Natural killer cell treated with Interleukin-12 subunit alpha and Interleukin-12 subunit beta and Interleukin-15 and Interleukin-18, amount 100 ng/mL, for 72 hours (primary cell): ENCODE data around the gene SPATA24. TPM values are rescaled to one million over a fixed set of nuclear protein-coding genes. Genes with fewer than 3 reads are reported as not detected.
A peak's percentile ranks its signal among the peaks of the same experiment; 100 is the strongest.

Experiments used
- ATAC-seq, 2 donors: fragments of 150-1000 bp; cut with Tn5 transposase in 1 of 2; sonication (Bioruptor Pico), chemical (Tn5 transposase) in 1 of 2; 2 replicates each; pipeline ENCODE4 v1.10.0; 2021
- DNase-seq: peaks from one replicate; pipeline ENCODE4 v3.0.0; 2022; ENCODE audit warnings: low spot score
- H3K27ac Mint-ChIP-seq, 2 donors: 1 replicate in 1 of 2; 2 replicates in 1 of 2; pipeline ENCODE4 v1.8.0; 2022; ENCODE audit warnings: mixed read lengths in 2 of 2, mild to moderate bottlenecking in 1 of 2, moderate library complexity in 1 of 2
- H3K27me3 Mint-ChIP-seq, 2 donors: 1 replicate in 1 of 2; 2 replicates in 1 of 2; pipeline ENCODE4 v1.8.0; 2022; ENCODE audit warnings: mixed read lengths in 2 of 2
- H3K36me3 Mint-ChIP-seq: one replicate; pipeline ENCODE4 v1.8.0; 2022; ENCODE audit warnings: mixed read lengths
- H3K4me1 Mint-ChIP-seq, 2 donors: 1 replicate in 1 of 2; 2 replicates in 1 of 2; pipeline ENCODE4 v1.8.0; 2022; ENCODE audit warnings: low read depth in 2 of 2, mixed read lengths in 2 of 2, mild to moderate bottlenecking in 1 of 2
- H3K4me3 Mint-ChIP-seq: one replicate; pipeline ENCODE4 v1.8.0; 2022; ENCODE audit warnings: mixed read lengths
- H3K9me3 Mint-ChIP-seq: 2 replicates; pipeline ENCODE4 v1.8.0; 2022; ENCODE audit warnings: mixed read lengths
- total RNA-seq, 2 donors: library from RNA; stranded (reverse); gene quantifications; one replicate each; pipeline ENCODE4 v1.2.3, GENCODE V29; 2022

The SPATA24 gene
- total RNA-seq, 2 donors from 2014 or later = 6.4 to 7.2 TPM

DNA sequence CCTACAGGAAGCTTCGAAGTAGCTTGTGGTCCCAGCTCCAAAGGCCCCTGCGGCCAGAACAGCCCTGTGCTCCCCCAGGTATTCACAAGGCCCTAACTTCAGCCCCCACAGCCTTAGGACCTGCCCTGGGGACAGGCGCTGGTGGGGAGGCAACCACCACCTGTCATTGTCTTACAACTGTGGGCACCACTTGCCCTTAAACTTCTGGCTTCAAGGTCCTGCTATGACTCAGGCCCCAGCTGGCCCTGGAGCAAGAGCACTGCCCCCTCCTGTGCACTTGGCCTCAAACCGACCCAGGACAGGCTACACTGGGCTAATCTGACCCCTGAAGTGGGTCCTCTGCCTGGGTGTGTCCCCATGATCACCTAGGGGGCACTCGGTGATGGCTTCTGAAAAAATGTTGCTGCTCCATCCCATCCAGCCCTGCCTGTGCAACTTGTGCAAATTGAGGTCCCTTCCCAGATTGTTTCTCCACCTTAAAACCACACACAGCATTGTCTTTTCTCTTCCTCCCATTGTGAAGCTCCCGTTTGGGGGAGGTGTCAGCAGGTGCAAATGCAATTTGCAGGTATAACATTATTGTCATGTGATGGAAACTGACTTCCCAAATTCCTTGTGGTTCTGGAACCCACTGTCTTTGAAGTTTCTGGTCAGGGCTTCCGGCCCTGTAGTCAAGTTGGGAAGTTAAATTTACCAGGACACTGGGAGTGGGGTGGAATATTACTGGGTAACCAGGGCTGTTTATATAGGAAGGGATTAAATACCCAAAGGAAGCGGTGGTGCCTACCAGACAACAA lies 7.8 kb downstream of the SPATA24 start:
- H3K4me1 Mint-ChIP-seq = peaks cover 33 to 37% of the 10 kb centered on the region in 2 donors
- DNase-seq (no peak), ATAC-seq (no peak)
- H3K9me3 Mint-ChIP-seq = no peaks in the 10 kb centered on the region
- peak overlapping the region; percentile 42 for H3K4me3 Mint-ChIP-seq
- H3K27me3 Mint-ChIP-seq = no peaks in the 10 kb centered on the region
- no peaks in the 10 kb centered on the region for H3K36me3 Mint-ChIP-seq
- H3K27ac Mint-ChIP-seq = peak overlapping the region in 1 of 2 donors; percentile 17

DNA sequence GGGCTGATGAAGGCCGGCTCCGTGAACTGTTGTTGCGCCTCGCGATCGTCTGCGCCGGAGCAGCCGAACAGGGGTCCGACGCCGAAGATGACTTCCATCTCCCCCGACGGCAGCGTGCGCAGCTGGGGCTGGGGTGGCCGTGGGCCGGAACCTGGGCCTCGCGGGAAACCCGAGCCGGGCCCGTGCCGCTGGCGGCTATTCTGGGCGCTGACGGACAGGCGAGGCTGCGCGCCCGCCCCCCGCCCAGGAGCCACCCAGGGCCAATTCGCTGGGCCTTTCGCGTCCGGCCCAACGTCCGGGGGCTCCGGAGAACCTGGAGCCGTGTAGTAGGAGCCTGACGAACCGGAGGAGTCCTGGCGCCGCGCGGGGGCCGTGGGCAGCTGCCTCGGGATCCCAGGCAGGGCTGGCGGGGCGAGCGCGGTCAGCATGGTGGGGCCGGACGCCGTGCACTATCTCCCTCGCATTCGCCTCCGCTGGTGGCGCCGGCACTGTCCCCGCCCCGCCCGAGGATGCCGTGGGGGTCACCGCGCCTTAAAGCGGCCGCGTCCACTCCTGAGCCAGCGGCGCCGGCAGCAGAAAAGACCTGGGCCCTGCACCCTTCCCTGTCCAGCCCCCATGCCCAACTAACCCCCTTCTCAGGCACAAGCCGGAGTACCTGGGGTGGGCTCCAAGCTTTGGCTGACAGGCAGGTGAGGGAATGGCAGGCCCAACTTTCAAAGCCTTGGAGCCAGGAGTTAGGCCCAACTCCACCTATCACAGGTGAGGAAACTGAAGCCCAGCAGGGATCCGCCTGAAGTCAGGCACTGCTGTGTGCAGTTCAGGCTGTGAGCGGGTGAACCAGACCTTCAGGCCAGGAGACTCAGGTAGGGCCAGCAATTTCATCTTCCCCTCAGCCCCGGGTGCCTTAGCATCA lies 9.0 kb downstream of the SPATA24 start, which contains the start of gene PROB1:
TSS of gene PROB1 (minus strand) at position 451 of the 913 bp plus-strand sequence. CDS start at position 428, 23 bp downstream.
- H3K27ac Mint-ChIP-seq = peak within 1 kb of the TSS in 1 of 2 donors; percentile 17
- DNase-seq = no peak
- H3K27me3 Mint-ChIP-seq = no peaks in the 10 kb centered on the region
- no peaks in the 10 kb centered on the region for H3K9me3 Mint-ChIP-seq
- peaks cover 43 to 47% of the 10 kb centered on the region in 2 donors for H3K4me1 Mint-ChIP-seq
- H3K36me3 Mint-ChIP-seq = no peaks in the 10 kb centered on the region
- no peak for ATAC-seq
- H3K4me3 Mint-ChIP-seq = peak within 1 kb of the TSS; percentile 97

DNA sequence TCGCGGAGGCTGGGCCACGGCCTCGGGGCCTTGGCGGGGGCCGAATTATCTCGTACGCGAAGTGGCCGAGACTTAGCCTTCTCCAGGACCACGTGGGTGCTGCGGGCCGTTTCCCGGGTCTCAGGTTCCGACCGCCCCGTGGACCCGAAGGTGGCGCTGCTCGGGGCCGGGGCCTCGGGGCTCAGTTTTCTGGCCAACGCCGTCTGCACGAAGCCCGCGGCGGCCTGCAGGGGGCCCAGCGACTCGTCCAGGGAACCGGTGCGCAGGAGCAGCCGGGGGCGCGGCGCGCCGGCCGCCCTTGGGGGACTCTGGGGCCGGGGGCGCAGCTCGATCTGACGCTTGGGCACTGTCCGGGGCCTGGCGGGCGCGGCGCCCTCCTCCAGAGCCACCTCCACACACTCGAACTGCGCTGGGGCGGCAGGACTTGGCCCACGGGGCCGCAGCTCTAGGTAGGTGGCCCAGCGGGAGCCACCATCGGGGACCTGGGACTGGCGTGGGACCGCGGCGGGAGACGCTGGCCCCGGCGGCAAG lies 9.7 kb downstream of the SPATA24 start:
- no peak for DNase-seq
- H3K27ac Mint-ChIP-seq = no peak overlapping the region
- H3K4me3 Mint-ChIP-seq = peak overlapping the region; percentile 97
- H3K36me3 Mint-ChIP-seq = no peaks in the 10 kb centered on the region
- H3K27me3 Mint-ChIP-seq = no peaks in the 10 kb centered on the region
- no peak for ATAC-seq
- H3K9me3 Mint-ChIP-seq = no peaks in the 10 kb centered on the region
- peaks cover 43 to 47% of the 10 kb centered on the region in 2 donors for H3K4me1 Mint-ChIP-seq

DNA sequence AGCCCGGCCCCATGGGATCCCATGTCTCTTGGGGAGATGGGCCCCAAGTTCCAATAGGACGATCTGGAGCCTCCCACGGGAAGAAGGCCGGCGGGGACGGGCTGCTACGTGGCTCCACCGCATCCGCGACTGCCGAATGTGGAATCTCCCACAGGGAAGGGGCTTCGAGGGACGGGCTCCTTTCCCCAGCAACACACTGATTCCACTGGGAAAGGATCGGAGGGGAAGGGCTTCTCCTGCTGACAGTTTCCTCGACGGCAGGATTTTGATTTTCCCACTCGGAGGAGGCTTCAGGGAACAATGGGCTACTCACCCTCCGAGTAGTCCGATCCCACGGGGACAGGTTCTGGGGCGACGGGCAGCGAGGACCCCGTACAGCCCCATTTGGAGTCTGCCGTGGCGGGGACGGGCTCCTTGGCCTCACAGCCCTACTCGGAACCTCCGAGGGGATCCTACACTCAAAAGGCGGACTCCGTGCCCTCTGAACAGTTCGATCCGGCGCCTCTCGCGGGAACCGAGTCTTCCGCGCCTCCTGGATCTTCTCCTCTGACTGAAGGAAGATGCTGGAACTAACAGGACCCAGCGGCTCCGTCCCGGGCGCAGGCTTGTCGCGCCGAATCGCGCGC lies 10.3 kb downstream of the SPATA24 start:
- Mint-ChIP-seq H3K27me3 (no peaks in the 10 kb centered on the region), H3K4me3 (peak overlapping the region; percentile 97), H3K36me3 (no peaks in the 10 kb centered on the region), H3K27ac (peak overlapping the region; percentile 85 to 88), H3K4me1 (peaks cover 44 to 47% of the 10 kb centered on the region in 2 donors), H3K9me3 (no peaks in the 10 kb centered on the region)
- DNase-seq (no peak), ATAC-seq (no peak)

DNA sequence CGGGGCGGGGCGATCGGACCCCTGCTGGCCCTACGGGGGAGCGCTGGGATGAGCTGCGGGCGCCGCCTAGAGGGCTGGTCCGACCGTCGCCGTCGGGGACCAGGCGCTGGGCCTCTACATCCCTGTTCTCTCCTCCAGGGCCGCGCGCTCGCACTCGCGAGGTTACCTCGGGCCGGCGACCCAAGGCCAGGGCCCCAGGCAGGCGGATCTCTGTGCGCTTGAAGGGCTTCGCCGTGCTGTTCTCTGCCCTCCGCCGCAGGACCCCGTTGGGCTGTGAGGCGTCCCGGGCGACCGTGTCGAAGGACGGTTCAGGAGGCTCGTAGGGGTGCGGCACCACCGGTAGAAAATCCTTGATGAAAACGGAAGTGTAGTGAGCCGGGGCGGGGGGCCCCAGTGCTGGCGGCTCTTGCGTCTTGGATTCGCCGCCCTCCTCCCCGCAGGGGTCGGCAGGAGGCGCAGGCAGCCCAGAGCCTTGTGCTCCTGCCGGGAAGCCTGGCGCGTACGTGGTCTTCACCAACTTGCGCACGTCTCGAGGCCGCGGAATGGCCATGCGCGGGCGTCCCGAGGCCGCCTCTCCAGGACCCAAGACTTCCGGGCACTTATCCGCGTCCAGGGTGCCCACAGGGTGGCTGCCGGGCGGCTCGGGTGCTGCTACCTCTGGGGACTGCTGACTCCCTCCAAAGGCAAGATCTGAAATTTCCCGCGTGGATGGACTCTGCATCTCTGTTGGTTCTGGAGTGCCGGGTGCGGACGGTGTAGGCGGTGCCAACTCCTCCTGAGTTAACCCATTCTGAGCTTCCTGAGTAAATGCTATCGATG lies 11.0 kb downstream of the SPATA24 start:
- Mint-ChIP-seq H3K36me3 (no peaks in the 10 kb centered on the region), H3K4me3 (peak overlapping the region; percentile 97), H3K27me3 (no peaks in the 10 kb centered on the region), H3K27ac (peak overlapping the region; percentile 85 to 88), H3K9me3 (no peaks in the 10 kb centered on the region), H3K4me1 (peaks cover 46% of the 10 kb centered on the region in 2 donors)
- ATAC-seq = peak; percentile 81 to 86
- peak; percentile 91 for DNase-seq

DNA sequence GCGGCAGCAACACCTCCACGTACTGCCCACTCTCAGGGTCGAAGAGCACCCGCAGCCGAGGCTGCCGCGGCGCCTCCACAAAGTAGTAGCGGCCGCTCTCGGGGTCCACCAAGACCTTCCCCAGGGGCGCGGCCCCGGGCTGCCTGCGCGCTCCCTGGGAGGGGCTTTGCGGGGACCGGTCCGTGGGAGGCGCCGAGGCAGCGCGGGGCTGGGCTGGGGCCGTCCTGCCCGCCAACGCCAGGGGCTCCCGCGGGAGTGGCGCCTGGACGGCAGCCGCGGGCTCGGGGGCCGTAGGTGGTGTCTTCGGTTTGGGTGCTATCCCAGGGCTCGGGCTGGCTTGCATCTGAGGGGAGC lies 11.6 kb downstream of the SPATA24 start:
- Mint-ChIP-seq H3K27me3 (no peaks in the 10 kb centered on the region), H3K4me1 (peaks cover 43 to 44% of the 10 kb centered on the region in 2 donors), H3K27ac (peak overlapping the region; percentile 85 to 100), H3K9me3 (no peaks in the 10 kb centered on the region), H3K36me3 (no peaks in the 10 kb centered on the region), H3K4me3 (peak overlapping the region; percentile 97)
- ATAC-seq (no peak), DNase-seq (no peak)

DNA sequence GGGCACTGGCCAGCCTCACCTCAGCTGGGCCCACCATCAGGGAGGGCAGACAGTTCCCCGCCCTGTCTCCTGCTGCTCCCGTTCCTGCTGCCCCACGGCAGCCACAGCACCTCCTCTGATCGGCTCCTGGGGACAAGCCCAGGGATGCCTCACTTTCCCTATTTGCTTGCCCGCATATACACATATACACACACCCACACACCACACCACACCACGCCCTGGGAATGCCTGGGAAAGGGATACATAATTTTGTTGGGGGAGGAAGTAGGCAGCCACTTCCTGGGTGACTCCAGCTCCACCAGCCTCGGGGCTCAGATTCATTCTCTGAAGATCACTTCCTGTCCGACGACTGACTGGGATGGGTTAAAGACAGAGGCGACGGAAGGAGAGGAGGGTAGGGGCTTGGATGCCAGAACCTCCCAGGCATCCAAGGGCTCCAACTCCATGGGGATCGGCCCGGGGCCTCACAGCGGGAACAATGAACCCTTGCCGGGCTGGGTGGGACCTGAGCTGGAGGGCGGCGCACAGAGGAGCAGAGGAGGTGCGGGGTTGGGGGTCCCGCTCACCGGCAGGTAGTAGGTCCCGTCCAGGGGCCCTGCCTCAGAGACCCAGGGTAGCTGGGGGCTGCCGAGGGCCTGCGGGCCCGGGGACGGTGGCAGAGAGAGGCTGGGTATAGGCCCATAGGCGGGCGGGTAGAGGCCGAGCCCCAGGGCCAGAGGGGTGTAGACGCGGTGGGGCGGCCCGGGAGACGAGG lies 12.1 kb downstream of the SPATA24 start:
- no peak for DNase-seq
- no peaks in the 10 kb centered on the region for H3K9me3 Mint-ChIP-seq
- H3K27me3 Mint-ChIP-seq = no peaks in the 10 kb centered on the region
- H3K4me1 Mint-ChIP-seq = peaks cover 39 to 44% of the 10 kb centered on the region in 2 donors
- no peaks in the 10 kb centered on the region for H3K36me3 Mint-ChIP-seq
- H3K4me3 Mint-ChIP-seq = peak overlapping the region; percentile 97
- H3K27ac Mint-ChIP-seq = peak overlapping the region; percentile 97 to 100
- peak; percentile 0 to 3 for ATAC-seq

DNA sequence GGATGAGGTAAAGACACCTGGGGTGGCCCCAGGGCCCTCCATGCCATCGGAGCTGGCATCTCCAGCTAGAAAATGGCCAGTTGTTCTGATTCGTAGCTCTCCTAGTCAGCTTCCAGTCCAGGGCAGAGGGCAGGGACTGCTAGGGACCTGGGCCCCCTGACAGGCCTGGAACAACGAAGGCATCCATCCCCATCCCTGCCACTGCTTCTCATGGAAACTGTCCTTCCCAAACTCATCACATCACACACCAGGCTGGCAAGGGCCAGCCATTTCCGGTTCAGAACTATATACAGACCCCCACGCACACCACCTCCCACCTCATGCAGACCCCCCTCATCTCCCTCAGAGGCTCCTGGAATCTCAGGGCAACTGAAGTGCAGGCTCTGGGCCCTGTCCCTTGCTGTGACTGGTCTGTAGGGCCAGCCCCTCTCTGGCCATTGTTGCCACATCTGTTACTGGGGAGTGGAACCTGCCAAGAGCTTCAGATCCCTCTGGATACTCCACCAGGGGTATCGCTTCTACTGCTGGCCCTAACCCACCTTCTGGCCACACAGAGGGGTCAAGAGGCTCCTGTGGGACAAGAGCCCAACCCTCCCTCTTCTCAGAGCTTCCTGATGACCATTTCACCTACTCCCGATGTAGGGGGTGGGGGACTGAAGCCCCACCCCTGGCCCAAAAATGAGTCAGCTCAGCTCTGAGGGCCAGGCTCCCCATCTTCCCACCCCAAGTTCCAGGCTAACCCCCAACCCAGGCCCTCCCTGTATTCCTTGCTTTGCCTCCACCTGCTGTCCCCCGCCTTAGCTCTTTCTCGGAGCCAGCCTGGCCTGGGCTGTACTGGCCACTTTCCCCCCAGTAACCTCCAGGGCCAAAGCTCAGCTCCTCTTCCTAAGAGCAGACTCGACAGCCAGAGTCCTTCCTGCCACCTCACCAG lies 13.0 kb downstream of the SPATA24 start:
- Mint-ChIP-seq H3K36me3 (no peaks in the 10 kb centered on the region), H3K27ac (peak overlapping the region; percentile 97 to 100)

DNA sequence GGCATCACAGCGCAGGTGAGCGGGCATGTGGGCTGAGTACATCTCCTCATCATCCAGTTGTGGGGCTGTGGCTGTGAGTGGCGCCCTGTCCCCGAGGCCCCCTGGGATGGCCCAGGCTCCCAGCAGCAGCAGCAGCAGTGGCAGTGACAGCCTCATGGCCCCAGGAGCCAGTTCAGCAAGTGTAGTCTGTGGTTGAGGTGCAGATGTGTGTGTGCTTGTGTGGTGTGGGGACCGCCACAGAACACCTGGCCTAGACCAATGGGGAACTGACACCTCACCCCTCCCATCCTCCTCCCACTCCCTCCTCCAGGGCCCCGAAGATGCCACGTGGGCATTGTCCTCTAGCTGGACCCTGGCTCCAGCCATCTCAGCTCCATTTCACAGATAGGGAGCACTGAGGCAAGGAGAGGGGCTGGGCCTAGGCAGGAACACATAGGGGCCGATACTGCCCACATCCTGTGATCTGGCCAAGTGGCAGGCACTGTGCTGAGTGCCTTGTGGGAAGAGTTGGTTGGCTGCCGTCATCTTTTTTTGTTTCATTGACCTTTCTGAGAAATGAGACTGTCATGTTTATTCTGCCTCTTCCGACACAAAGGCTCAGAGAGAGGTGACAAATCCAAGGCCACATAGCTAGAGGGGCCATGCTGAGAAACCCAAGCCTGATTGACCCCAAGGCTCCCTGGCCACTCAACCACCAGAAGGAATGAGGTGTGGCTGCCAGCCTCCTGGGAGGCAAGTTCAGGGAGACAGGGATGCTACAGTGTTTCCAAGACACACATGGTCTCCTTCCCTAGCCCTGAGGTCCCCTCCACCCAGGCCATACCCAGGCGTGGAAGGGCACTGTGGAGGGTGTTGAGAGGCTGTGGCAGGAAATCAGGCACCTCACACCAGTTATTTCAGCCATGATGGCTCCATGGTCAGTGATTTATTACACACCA lies 13.9 kb downstream of the SPATA24 start, which contains the start of gene MZB1:
TSS of gene MZB1 (minus strand) at position 213 of the 938 bp plus-strand sequence. CDS start at position 156, 57 bp downstream.
- no peaks in the 10 kb centered on the region for H3K36me3 Mint-ChIP-seq
- no peaks in the 10 kb centered on the region for H3K9me3 Mint-ChIP-seq
- peak within 1 kb of the TSS; percentile 97 for H3K4me3 Mint-ChIP-seq
- ATAC-seq (peak; percentile 79 to 83), DNase-seq (peak; percentile 86)
- H3K27ac Mint-ChIP-seq = peak within 1 kb of the TSS; percentile 97 to 100
- peaks cover 50 to 58% of the 10 kb centered on the region in 2 donors for H3K4me1 Mint-ChIP-seq
- H3K27me3 Mint-ChIP-seq = no peaks in the 10 kb centered on the region

More for the DNA sequence above, 13.0 kb downstream of the SPATA24 start:
- DNase-seq (no peak), ATAC-seq (no peak)
- H3K9me3 Mint-ChIP-seq = no peaks in the 10 kb centered on the region
- no peaks in the 10 kb centered on the region for H3K27me3 Mint-ChIP-seq
- peak overlapping the region; percentile 97 for H3K4me3 Mint-ChIP-seq
- H3K4me1 Mint-ChIP-seq = peaks cover 40 to 49% of the 10 kb centered on the region in 2 donors

DNA sequence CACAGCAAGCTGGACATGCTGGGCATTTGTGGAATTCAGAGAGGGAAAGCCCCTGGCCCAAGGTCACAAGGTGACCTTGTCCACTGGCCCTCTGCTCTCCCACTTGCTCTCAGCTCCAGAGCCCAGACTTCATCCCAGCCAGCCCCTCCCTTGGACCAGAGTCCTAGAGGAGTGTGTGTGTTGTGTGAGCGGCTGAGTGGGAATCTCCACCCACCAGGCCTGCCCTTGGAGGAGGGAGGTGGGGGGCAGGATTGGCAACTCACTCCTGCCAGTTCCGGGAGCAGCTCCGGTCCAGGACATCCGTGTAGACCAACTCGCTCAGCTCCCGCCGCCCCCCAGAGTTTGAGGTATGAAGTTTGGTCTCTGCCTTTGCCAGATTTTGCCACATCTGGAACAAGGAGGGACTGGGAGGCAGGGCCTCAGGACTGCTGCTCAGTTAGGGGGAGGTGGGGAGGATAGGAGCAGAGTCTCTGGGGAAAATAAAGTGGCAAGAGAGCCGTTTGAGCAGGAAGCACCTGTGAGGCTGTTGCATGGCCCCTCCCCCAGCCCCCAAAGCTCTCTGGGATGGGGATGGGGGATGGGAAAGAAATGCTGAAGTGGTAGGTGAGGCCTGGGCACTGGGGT lies 15.6 kb downstream of the SPATA24 start:
- peak overlapping the region; percentile 25 for H3K4me3 Mint-ChIP-seq
- no peak for DNase-seq
- no peaks in the 10 kb centered on the region for H3K9me3 Mint-ChIP-seq
- H3K36me3 Mint-ChIP-seq = no peaks in the 10 kb centered on the region
- H3K4me1 Mint-ChIP-seq = peaks cover 58 to 66% of the 10 kb centered on the region in 2 donors
- H3K27me3 Mint-ChIP-seq = no peaks in the 10 kb centered on the region
- no peak for ATAC-seq
- H3K27ac Mint-ChIP-seq = peak overlapping the region in 1 of 2 donors; percentile 75
